Stimulated activated CD4-positive, alpha-beta T cell treated with anti-CD3 and anti-CD28 coated beads, Interleukin-2, amount 100 ng/mL, for 4 hours (primary cell): ENCODE data around the gene NLRP1.

Experiments
- DNase-seq: peaks from one replicate; pipeline ENCODE4 v3.0.0-alpha.2; 2020; ENCODE audit warnings: low read depth

The NLRP1 gene

DNA sequence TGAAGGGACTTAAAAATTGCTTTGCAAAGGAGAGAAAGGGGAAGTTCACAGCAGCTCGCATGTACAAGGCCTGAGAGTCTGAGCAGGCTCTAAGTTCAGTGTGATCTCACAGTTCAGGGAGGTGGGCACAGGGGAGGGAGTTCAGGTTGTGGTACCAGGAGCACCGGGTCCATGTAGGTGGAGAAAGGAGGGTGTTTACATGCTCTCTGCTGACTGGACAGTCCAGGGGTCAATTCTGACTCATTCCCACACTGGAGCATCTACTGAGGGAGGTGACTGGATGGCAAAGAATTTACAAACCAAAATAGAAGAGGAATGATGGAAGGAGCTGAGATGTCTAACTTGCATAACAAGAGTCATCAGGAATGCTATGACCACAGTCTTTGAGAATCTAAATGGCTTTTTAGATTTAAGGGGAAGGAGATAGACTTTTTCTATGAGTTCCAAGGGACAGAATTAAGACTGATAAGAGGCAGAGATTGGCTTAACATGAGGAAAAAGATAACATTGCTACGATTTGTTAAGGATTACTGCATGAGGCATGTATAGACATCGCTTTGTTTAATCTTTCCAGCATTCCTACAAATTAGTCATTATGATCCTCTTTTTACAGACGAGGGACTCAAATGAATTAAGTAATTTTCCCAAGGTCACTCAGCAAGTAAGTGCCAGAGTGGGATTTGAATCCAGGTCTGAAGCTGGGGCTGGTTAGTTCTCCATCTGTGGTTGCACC lies 68.1 kb downstream of the NLRP1 start:
- DNase-seq = no peak

DNA sequence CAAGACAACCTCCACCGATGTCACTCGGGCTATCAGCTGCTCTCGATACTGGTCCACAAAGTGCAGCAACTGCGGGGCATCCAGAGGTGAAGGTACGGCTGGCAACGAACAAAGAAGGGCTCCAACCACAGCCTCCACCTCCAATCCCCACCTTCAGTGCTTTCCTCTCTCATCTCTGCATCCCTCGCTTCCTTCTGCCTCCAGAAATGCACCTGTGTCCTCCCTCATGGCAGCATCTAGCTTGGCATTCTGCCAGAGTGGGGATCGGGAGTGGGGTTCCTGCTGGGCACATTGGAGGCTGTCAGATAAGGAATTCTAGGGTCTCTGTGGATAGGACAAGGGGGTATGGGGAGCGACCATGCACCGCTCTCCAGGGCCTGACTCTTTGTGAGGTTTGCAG lies 69.3 kb downstream of the NLRP1 start:
- DNase-seq = no peak

DNA sequence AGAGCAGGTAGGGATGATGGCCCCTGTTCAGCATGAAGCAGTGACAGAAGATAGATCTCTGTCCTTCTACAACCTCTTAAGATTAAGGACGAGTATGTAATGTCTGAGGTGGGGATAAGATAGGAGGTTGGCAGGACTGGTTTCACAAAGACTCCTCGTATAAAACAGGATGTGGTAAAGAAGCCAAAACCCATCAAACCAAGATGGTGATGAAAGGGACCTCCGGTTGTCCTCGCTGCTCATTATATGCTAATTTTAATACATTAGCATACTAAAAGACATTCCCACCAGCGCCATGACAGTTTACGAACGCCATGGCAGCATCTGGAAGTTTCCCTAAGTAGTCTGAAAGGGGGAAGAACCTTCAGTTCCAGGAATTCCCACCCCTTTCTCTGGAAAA lies 70.7 kb downstream of the NLRP1 start:
- no peak for DNase-seq

DNA sequence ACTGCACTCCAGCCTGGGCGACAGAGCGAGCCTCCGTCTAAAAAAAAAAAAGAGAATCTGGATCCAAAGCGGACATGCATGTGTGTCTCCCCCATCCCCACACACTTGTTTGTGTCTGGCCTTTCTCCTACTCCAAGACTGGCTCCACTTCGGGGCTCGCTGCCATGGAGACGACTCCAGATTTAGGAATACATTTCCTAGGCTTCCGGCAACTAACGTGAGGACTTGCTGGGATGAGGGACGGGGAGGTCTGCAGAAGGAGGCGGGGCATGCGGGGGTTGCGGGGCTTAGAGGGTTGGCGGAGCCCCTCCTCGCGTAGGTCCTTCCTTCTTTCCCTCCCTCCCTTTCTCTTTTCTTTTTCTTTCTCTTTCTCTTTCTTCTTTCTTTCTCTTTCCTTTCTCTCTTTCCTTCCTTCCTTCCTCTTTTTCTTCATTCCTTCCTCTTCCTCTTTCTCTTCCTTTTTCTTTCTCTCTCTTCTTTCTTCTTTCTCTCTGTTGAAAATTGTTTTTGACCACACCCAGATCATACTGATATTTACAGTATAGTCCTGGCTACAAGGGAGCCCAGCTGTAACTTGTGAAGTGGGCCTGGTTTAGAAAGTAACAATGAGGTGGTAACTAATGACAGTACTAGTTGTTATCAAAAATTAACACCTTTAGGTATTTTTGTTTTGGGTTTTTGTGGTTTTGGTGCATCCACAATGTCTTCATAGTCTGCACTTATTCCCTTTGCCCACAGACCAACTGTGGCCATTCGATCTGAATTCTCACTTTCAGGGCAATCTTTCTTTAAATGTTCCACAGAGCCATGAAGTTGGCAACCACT lies 72.7 kb downstream of the NLRP1 start:
- DNase-seq = no peak

DNA sequence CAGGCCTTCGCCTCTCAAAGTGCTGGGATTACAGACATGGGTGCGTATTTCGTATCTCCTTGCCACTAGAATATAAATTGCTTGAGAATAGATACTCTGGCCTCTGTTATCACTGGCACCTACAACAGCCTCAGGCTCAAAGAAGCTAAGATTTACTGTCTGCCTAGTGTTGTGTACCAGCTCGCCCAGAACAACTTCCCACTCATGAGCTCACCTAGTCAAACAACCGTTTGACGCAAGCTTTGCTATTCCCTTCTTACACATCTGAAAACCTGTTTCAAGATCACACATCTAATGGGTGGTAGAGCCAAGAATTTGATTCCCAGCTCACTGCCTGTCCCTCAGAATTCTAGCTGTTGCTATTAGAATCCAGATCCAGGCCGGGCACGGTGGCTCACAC lies 73.5 kb downstream of the NLRP1 start:
- no peak for DNase-seq

DNA sequence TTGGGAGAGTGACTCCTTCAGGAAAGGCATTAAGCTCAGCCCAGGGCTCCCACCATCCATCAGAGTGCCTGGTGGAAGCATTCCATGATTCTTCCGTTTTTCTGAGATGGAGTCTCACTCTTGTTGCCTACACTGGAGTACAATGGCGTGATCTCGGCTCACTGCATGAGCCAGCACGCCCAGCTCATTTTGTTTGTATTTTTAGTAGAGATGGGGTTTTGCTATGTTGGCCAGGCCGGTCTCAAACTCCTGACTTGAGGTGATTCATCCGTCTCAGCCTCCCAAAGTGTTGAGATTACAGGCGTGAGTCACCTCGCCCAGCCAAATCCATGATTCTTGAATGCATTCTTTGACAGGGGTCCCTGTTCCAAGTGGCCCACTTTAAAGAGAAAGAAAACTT lies 74.8 kb downstream of the NLRP1 start:
- DNase-seq = no peak

DNA sequence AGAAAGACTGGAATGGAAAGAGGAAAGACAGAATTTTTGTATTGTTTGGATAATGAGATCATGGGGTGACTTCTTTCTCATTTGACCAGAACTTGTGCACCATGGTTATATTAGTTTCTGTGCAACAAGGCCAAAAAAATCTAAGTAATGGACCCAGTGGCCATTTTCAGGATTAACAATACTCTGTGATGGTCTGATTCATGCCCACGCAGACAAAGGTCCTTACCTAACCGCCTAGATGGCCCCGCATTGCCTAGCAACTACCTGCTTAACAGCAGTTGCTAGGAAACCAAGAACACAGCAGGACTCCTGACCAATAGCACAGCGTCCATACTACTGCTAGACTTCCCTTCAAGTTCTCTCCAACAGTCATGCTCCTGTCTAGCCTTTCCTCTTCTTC lies 75.5 kb downstream of the NLRP1 start:
- no peak for DNase-seq

DNA sequence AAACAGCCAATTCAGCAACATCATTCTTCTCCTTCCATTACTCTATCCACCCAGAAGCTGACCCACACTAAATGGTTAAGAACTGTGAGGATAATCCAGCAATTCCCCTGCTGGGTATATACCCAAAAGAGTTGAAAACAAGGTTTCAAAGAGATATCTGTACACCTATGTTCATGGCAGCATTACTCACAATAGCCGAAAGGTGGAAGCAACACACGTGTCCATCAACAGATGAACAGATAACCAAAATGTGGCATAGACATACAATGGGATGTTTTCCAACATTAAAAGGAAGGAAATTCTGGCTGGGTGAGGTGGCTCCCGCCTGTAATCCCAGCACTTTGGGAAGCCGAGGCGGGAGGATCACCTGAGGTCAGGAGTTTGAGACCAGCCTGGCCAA lies 78.0 kb downstream of the NLRP1 start:
- no peak for DNase-seq

DNA sequence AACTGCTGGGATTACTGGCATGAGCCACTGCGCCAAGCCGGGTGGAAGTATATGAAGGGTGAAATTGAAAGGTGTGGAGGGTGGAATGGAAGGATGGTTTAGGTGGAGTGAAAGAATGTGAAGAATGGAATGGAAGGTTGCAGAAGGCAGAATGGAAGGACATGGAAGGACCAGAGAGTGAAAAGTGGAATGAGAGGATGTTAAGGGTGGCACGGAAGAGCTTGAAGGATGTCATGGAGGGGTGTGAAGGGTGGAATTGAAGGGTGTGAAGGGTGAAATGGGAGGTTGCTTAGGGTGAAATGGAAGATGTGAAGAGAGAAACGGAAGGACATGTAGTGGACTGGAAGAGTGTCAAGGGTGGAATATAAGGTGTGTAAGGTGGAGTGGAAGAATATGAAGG lies 81.8 kb downstream of the NLRP1 start:
- DNase-seq = no peak

DNA sequence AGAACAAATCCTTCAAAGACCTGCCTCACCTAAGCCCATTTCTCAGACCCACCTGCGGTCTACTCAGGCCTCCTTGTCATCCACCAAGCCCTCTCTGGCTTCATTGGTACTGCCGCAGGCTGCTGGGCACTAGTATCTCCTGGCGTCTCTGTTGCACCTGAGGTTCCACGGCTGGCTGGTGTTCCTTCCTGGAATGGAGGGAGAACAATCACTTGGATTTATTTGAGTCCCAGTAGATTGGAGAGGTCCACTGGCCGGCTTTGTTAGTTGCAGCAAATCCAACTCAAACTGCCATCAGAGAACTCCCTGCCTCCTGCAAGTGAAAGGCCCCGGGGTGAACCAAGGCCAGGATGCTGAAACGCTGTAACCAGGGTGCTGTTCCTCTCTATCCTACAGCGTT lies 82.6 kb downstream of the NLRP1 start:
- no peak for DNase-seq

DNA sequence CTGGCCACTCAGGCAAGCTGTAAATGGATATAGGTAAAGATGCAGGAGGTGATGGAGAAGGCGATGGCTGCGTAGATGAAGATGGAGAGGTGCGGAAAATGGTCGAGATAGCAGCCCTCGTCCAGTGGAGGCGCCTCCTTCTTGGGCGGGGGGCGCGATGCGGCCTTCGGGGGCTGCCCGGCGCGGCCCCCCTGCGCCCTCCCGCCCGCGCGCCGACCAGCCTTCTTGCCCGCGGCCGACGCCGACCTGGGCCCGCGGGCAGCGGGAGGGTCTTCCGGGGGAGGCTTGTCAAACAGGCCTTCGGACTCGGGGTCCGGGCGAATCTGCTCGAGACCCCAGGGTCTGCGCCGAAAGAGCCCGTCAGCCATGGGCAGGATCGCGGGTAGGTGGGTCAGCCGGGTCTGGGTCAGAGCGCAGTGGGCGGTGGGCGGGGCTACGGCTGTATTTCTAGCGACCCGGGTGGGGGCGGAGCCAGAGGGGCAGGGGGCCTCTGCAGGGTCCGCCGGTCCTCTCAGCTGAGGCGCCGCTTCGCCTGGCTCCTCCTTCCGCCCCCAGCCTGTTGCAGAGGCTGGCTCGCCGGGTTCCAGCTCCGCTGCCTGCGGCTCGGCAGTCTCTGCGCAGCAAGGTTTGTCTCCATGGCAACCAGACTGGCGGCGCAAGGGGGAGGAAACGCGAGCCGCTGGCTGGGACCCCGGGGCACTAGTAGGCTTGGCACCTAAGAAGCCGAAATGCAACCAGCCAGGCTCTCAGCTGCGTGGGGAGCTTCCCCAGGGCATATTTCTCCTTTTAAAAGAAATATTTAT lies 83.5 kb downstream of the NLRP1 start:
- peak; percentile 66 for DNase-seq

DNA sequence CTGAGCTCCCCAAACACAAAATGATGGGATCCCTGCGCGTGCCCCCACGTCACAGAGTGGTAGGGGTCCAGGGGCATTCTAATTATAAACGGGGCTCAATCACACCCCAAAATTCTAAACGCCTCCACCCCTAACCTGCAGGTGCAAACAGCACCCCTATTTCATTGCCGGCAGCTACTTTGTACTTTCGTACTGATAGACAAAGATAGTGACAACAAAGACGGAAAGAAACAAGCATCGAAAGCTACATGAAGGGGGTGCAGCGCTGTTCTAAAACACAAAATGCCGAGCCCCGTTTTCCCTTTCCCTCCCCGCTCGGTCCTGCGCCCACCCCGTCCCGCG lies 84.1 kb downstream of the NLRP1 start:
- DNase-seq = no peak

DNA sequence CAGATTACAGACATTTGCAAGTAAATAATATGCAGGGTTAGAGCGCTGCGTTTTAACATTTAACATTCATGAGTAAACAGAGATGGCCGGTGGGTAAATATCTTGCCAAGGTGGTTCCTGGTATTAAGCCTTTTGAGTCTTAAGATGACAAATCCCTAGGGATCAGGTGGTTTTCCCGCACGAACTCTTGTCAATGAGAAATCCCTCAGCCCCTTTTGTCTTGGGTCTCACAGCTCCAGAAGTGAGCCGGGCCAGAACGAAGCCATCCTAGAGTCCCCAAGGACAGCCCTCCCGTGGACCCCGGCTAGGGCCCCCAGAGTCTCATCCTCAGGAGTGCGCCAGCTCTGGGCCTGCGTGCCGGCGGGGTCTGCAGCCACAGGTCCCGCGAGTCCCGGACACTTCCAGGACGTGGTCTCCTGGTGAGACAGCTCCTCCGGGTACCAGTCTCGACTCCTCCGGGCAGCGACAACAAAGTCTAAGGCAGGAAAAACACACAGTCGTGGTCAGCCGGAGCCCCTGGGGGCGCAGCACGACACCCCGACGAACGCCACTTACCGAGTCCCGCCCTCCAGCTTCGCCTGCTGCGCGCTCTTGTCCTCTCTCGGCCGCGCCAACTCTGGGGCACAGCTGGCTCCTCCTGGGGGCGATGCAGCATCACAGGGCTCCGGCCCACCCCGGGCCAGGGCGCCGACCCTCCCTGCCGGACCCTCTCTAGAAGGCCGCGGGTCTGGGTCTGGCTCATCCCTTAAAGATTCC lies 84.7 kb downstream of the NLRP1 start:
- no peak for DNase-seq

DNA sequence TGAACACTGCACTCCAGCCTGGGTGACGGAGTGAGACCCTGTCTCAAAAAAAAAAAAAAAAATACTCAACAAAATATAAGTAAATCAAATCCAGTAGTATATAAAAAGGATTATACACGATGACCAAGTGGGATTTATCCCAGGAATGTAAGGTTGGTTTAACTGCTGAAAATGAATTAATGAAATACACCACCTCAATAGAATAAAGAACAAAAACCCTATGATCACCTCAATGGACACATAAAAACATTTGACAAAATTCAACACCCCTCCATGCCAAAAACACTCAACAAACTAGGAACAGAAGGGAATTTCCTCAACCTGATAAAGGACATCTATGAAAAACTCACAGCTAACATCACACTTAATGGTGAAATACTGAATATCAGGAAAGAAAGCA lies 91.3 kb downstream of the NLRP1 start:
- DNase-seq = no peak

DNA sequence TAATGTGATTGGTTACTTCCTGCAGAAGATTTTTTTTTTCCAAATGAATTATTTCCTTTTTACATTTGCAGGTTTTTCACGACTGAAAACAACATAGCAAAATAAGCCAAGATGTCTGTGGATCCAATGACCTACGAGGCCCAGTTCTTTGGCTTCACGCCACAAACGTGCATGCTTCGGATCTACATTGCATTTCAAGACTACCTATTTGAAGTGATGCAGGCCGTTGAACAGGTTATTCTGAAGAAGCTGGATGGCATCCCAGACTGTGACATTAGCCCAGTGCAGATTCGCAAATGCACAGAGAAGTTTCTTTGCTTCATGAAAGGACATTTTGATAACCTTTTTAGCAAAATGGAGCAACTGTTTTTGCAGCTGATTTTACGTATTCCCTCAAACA lies 95.6 kb downstream of the NLRP1 start:
- no peak for DNase-seq

DNA sequence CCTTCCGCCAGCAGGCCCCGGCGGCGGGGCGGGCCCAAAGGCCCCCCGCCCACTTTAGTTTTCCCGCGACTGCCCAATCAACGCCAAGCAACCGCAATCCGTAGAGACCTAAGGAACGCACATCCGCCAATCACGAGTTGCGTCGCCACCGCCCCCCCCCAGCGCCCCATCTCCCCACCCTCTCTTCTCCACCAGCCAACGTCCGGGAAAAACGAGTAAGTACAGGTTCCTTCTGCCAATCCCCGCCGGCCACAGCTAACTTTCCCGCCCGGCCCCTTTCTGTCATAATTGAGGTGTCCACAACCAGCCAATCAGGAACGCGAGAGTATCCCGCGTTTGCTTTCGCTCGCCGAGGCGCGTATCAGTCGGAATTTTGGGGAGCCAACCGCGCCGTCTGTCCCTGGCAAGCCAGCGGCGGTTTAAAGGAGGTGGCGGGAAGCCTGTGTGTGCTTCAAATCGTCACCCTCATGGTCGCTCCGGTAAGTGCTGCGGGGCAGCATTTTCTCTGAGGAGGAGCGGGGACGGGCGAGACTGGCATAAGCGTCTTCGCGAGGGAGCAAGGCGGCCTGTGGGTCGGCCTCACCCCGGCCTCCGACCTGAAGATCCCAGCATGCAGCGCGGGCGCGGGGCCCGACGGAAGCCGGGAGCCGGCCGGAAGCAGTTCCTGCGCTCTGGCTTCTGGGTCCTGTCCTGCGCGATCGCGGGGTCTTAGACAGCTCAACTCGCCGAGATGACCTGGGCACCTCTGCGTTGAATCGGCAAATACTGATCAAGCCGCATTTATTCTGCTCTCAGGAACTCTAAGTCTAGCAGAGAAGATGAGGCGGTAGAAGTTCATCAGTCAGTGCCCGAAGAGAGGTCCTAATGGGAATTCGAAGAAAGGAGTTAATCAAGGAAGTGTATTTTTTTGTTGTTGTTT lies 97.8 kb downstream of the NLRP1 start, which contains the start of gene MIS12:
Gene MIS12 (plus strand): TSS at position 361 of the 919 bp plus-strand sequence. CDS start 2,297 bp downstream, outside the sequence.
- DNase-seq = peak; percentile 96

DNA sequence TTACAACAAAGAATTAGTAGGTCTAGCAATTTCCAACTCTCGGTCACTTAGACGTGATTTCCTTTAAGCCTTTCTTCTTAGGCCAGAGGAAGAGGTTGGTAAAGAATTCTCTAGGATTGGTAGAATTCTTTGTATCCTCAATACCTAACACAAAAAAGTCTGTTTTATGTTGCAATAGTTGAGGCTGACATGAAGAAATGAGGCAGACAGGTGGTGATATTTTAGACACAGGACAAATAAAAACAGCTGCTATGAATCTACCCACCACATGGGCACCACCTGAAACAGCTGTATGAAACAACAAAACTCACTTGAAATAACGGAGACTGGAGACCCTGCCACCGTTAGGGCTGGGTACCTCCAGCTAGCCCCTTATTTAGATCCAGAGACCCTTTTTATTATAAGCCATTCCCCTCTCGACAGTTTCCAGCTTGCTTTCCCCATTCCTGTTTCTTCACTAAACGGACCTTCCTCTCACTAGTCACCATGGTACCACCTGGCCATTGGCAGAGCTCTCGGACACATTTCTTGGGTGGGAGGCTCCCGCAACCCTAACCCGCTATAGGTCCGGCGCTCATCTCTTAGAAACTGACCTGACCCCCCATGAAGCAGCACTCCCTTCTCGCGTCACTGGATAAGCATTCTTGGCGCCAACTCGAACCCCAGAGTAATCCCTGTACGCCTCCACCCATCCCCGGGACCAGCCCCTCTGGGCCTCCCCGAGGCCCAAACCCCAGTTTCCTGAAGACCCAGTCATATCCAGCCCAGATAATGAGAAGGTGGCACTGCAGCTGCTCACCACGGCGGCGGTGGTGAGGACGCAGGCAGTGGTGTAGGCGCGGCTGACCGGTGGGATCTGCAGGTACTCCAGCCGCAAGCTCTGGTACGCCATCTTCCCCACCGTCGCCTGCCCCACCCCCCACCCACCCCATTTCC lies 98.8 kb downstream of the NLRP1 start, which contains the start of gene DERL2:
Gene DERL2 (minus strand): TSS at position 909 of the 936 bp plus-strand sequence. CDS start 17 bp downstream, at position 892.
- no peak for DNase-seq

DNA sequence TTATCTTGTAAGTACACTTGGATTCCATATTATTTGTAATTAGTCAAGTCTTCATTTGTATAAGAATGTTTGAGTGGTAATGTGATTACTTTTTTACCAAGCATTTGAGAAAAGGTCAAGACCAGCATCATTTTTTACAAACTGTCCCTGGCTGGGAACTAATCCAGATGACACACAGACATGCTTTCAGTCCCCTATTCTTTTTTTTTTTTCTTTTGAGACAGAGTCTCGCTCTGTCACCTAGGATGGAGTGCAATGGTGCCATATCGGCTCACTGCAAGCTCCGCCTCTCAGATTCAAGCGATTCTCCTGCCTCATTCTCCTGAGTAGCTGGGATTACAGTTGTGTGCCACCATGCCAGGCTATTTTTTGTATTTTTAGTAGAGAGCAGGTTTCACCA lies 102.9 kb downstream of the NLRP1 start:
- no peak for DNase-seq

DNA sequence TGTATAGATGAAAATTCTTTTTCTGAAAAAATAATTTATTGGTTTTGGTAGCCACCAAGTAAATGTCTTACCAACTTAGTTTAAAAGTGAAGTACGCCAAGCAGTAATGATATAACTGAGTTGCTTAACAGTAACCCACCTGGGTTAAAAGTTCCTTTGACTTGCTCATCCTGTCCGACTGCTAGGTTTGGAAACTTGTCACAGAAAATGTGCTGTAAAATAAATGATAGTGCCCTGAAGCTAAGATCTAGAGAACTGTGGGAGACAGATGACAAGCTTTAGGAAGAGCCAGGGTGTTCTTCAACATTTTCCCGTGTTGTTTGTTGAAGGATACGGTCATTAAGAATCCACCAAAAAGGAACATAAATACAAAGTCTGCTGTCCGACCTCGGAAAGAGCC lies 103.3 kb downstream of the NLRP1 start:
- no peak for DNase-seq

DNA sequence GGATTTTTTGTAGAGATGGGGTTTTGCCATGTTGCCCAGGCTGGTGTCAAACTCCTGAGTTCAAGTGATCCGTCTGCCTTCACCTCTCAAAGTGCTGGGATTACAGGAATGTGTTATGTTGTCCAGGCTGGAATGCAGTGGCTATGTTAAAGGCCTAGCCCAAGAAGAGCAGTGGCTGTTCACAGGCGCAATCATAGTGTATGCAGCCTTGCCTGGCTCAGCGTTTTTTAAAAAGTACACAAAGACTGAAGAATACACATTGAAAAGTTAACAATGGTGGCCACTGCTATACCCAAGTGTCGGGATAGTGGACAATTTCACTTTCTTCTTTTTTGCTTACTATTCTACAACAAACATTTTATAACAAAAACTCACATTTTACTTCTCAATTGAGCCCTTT lies 105.3 kb downstream of the NLRP1 start:
- no peak for DNase-seq
